GM19193 (cell line): ENCODE measurements around the gene KIF22.

ENCODE experiments used
- POLR2A ChIP-seq: IDR thresholded peaks from 4 replicates; pipeline ENCODE4 v1.6.1; 2011; ENCODE audit not compliant: insufficient read depth, insufficient read length; ENCODE audit errors: extremely low read depth

The KIF22 gene

DNA sequence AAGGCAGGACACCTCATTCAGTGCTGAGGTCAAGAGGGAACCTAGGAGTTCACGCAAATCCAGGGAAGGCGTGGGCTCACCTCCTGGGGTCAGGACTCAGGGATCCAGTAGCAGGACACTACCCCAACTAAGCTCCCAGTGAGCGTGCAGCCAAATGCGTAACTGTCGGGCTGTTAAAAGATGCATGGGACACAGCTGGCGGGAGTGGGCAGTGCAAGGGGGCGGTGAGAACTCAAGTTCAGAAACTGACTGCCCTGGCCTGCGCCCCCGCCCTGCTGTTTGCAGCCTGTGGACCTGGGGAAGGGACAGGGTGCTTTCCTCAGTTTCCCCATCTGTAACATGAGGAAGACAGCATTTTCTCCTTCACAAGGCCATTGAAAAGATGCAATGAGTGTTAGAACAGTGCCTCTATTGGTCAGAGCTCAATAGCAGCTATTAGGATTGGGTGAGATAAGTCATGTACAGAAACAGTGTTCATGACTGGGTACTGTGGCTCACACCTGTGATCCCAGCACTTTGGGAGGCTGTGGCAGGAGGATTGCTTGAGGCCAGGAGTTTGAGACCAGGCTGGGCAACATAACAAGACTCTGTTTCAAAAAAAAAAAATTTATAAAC is 52.3 kb downstream of the KIF22 start:
- no peak for TF ChIP-seq POLR2A

DNA sequence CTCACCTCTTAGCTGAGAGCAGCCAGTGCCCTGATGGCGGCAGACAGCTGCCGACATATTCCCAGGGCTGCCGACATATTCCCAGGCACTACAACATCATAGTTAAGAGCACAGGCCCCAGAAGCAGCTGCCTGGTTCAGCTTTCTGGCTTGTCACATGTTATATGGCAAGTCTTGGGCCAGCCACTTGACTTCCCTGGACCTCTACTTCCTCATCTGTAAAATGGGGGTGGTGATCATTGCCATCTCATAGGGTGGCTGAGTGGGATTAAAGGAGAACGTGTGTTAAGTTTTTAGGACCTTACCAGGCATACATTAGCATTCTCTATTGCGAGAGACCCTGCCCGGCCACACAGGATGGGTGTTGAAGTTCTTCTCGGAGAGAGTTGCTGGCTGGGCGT is 53.4 kb downstream of the KIF22 start:
- TF ChIP-seq POLR2A, result no peak

DNA sequence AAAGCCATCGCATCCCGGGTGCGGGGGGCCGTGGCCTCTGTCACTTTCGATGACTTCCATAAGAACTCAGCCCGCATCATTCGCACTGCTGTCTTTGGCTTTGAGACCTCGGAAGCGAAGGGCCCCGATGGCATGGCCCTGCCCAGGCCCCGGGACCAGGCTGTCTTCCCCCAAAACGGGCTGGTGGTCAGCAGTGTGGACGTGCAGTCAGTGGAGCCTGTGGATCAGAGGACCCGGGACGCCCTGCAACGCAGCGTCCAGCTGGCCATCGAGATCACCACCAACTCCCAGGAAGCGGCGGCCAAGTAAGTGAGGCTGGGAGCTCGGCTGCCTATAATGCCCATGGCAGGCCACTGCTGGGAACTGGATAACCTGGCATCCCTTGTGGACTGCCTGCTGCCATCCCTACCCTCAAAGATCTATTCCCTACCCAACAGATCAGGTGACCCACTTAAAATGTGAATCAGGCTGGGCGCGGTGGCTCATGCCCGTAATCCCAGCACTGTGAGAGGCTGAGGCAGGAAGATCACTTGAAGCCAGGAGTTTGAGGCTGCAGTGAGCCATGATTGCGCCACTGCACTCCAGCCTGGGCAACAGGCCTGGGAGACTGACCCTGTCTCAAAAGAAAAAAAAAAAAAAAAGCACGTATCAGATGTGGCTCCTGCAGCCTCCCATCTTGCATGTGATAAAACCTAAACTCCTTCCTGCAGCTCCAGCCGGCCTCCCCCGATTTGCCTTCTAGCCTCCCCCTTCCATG is 54.2 kb downstream of the KIF22 start:
- no peak for TF ChIP-seq POLR2A

DNA sequence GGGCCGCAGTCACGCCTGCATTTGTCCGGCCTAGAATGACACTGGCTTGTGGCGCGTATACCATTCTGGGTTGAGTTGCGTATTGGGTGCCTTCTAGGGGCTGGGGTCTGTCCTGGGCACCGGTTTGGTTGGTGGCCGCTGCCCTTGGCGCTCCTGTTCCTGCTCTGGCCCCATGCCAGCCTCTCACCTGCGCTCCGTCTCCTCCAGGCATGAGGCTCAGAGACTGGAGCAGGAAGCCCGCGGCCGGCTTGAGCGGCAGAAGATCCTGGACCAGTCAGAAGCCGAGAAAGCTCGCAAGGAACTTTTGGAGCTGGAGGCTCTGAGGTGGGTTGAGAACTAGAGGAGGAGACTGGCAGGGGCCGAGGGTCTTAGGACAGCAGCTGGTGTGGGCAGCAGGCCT is 55.1 kb downstream of the KIF22 start:
- no peak for TF ChIP-seq POLR2A

DNA sequence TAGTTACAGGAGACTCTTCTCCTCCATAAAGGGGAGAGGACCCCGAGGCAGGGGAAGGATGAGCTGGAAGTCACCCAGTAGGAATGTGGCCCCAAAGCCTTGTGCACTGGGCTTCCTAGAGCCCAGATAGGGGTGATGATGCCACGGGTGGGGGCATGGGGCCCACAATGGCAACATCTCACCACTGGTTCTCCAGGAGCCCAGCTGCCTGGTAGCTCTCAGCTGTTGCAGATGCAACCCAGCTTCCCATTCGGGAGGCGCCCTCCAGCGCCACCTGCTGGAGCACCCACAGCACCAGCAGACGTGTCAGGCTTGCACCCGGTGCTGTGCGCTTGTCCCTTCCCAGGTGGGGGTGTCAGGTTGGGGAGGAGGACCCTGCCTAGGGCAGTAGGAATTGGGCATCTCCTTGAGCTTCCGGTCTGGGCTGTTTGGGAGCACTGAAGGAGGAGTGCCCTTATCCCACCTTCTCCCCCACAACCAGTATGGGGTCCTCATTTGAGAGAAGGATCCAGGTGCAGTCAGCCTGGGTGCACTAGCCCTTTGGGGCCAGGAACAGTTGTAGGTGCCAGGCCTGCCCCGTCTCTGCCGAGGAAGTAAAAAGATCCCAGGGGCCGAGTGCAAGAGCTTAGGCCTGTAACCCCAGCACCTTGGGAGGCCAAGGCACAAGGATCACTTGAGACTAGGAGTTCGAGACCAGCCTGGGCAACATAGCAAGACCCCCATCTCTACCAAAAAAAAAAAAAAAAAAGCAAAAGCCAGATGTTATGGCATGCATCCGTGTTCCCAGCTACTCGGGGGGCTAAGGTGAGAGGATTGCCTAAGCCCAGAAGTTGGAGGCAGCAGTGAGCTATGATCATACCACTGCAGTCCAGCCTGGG is 58.1 kb downstream of the KIF22 start:
- TF ChIP-seq POLR2A, result no peak

DNA sequence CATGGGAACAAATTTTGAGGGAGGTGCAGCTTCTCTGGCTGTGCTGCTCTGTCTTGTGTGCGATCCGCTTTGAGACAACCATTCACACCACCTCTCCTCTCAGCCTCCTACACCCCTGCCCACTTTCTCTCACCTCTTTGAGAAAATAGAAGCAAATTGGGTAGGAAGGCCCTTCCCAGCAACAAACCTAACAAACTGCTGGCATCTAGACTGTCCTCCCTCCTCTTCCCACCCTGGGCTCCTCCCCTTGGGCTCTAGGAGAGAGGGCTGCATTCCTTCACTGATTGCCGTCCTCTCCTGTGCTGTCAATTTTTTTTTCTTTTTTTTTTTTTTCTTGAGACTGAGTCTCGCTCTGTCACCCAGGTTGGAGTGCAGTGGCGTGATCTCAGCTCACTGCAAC is 59.0 kb downstream of the KIF22 start:
- no peak for TF ChIP-seq POLR2A

DNA sequence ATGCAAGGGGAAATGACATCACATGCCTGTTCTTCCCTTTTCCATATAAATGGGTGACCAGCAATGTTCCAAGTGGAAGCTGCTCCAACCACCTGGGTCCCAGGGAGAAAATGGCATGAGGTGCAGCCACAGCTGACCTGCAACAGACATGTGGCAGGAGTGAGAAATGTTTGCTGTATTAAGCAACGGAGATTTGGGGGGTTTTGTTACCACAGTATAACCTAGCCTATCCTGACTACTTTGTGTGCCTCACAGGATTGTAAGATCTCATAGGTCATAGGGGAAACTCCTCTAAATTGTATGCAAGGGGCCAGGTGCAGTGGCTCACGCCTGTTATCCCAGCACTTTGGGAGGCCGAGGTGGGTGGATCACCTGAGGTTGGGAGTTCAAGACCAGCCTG is 60.4 kb downstream of the KIF22 start:
- TF ChIP-seq POLR2A, result no peak

DNA sequence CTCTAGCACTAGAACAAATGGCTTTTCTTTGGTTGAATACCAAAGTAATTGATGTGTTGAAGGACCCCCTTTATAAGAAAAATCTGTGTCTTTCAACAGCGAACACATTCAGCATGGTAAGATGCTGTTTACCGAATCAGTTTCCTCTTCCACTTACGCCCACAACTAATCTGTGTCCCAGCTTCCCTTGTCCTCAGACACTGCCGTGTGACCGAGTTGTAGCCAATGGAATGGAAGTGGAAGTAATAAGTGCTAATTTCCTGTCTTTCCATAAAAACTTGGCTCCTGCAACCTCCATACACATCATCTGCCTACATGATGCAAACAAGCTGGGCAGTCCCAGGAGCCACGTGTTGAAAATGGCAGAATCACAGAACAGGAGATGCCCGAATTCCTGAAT is 62.1 kb downstream of the KIF22 start:
- no peak for TF ChIP-seq POLR2A

DNA sequence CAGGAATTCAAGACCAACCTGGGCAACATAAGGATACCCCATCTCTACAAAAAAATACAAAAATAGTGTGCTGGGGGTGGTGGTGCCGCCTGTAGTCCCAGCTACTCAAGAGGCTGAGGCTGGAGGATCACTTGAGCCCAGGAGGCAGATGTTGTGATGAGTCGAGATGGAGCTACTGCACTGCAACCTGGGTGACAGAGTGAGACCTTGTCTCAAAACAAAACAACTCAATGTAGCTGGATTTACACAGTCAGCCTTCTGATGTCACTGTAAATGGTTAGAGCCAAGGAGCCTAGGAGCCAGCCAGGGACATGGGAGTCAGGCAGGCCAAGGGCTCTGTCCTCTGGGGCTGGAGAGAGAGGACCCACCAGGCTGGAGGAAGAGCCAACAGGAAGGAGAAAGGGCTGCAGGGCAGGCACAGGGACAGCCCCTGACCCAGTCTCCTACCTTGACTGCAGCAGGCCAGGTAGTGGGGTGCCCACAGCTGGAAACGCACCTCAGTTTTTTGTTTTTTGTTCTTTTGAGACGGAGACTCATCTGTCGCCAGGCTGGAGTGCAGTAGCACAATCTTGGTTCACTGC is 64.1 kb downstream of the KIF22 start:
- no peak for TF ChIP-seq POLR2A
